DND-41 (cell line): ENCODE results near the gene ROBO2.

Source experiments
- ATAC-seq: fragments of 200-7000 bp; cut with Tn5 transposase; 3 replicates; pipeline ENCODE4 v1.9.1; 2021; ENCODE audit warnings: low read depth; ENCODE audit not compliant: insufficient read depth
- DNase-seq: peaks from one replicate; pipeline ENCODE4 v3.0.0-alpha.2; 2020
- H2AFZ ChIP-seq: 2 replicates; pipeline ENCODE4 v1.6.0; 2012; ENCODE audit warnings: low read depth, low read length
- H3K27ac ChIP-seq: 2 replicates; pipeline ENCODE4 v1.5.1; 2012; ENCODE audit warnings: low read length, inconsistent platforms
- H3K27me3 ChIP-seq: fragments of 200-600 bp; sonication (generic); 2 replicates; pipeline ENCODE4 v1.6.0; 2012; ENCODE audit warnings: low read length, mild to moderate bottlenecking, inconsistent platforms; ENCODE audit not compliant: insufficient read depth, poor library complexity
- H3K36me3 ChIP-seq: 2 replicates; pipeline ENCODE4 v1.5.1; 2012; ENCODE audit warnings: low read length, inconsistent platforms; ENCODE audit not compliant: insufficient read depth
- H3K4me1 ChIP-seq: 2 replicates; pipeline ENCODE4 v1.5.1; 2012; ENCODE audit warnings: mild to moderate bottlenecking, low read length; ENCODE audit not compliant: insufficient read depth
- H3K4me2 ChIP-seq: 2 replicates; pipeline ENCODE4 v1.6.0; 2012; ENCODE audit warnings: mild to moderate bottlenecking, moderate library complexity, low read length, inconsistent platforms; ENCODE audit not compliant: insufficient read depth
- H3K4me3 ChIP-seq, 2 experiments: fragments of 200-600 bp in 1 of 2; shearing (Covaris generic) in 1 of 2; 2 replicates each; pipeline ENCODE4 v1.5.1; 2012 to 2016; ENCODE audit warnings: inconsistent platforms in 2 of 2, low read length in 2 of 2, mild to moderate bottlenecking in 2 of 2, low read depth in 1 of 2, moderate library complexity in 1 of 2
- H3K79me2 ChIP-seq: 2 replicates; pipeline ENCODE4 v1.6.0; 2012; ENCODE audit warnings: low read length, inconsistent platforms; ENCODE audit not compliant: insufficient read depth
- H3K9ac ChIP-seq: 2 replicates; pipeline ENCODE4 v1.6.0; 2012; ENCODE audit warnings: low read depth, mild to moderate bottlenecking, inconsistent platforms, low read length, moderate library complexity
- H3K9me3 ChIP-seq: 2 replicates; pipeline ENCODE4 v1.5.1; 2012; ENCODE audit warnings: low read length, moderate library complexity, mild to moderate bottlenecking, inconsistent platforms; ENCODE audit not compliant: insufficient read depth, severe bottlenecking
- H4K20me1 ChIP-seq: 2 replicates; pipeline ENCODE4 v1.6.0; 2012; ENCODE audit warnings: low read length; ENCODE audit not compliant: insufficient read depth
- EZH2 ChIP-seq: IDR thresholded peaks from 3 replicates; pipeline ENCODE4 v1.6.1; 2012; ENCODE audit warnings: borderline replicate concordance, low read depth, mild to moderate bottlenecking, moderate library complexity, low read length, inconsistent platforms; ENCODE audit not compliant: severe bottlenecking
- TF ChIP-seq, protein P1 (sequence below): IDR thresholded peaks from 2 replicates; pipeline ENCODE4 v1.5.1; 2012; ENCODE audit warnings: borderline replicate concordance, low read length, moderate library complexity, mild to moderate bottlenecking; ENCODE audit not compliant: poor library complexity, severe bottlenecking; ENCODE audit errors: extremely low read depth

ROBO2 gene

GRCh38 chr3:77467702-77468625 is 428.1 kb downstream of the ROBO2 start:
- Histone ChIP-seq H2AFZ (no peak overlapping the region), H3K4me1 (no peaks in the 10 kb centered on the region), H3K4me2 (no peak overlapping the region), H3K9ac (no peak overlapping the region), H3K27me3 (no peaks in the 10 kb centered on the region), H3K27ac (no peak overlapping the region), H3K9me3 (no peaks in the 10 kb centered on the region), H3K4me3 (no peak overlapping the region), H4K20me1 (no peaks in the 10 kb centered on the region), H3K36me3 (no peaks in the 10 kb centered on the region), H3K79me2 (no peaks in the 10 kb centered on the region)
- no peak for DNase-seq
- TF ChIP-seq, protein P1, sequence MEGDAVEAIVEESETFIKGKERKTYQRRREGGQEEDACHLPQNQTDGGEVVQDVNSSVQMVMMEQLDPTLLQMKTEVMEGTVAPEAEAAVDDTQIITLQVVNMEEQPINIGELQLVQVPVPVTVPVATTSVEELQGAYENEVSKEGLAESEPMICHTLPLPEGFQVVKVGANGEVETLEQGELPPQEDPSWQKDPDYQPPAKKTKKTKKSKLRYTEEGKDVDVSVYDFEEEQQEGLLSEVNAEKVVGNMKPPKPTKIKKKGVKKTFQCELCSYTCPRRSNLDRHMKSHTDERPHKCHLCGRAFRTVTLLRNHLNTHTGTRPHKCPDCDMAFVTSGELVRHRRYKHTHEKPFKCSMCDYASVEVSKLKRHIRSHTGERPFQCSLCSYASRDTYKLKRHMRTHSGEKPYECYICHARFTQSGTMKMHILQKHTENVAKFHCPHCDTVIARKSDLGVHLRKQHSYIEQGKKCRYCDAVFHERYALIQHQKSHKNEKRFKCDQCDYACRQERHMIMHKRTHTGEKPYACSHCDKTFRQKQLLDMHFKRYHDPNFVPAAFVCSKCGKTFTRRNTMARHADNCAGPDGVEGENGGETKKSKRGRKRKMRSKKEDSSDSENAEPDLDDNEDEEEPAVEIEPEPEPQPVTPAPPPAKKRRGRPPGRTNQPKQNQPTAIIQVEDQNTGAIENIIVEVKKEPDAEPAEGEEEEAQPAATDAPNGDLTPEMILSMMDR = no peak
- no peak for TF ChIP-seq EZH2
- ATAC-seq = no peak

DNA sequence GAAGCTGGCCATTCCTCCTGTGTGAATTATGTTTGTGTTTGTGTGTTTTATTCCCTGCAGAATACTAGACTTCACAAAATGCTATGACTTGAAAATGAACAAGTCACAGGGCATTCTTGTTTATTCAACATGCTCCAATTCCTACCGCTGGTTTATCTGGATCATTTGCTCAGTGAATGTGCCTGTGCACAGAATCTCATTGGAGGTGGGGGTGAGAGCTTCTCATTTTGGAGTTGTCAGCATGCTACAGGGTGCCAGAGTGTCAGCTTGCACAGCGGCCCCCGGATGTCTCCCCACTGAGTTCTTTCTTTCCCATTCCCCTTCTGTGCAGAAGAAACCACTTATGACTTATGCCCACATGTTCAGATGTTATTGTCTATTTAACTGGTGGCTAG is 428.7 kb downstream of the ROBO2 start:
- Histone ChIP-seq H3K27ac (no peak overlapping the region), H3K9me3 (no peaks in the 10 kb centered on the region), H3K36me3 (no peaks in the 10 kb centered on the region), H3K4me3 (no peak overlapping the region), H2AFZ (no peak overlapping the region), H3K4me2 (no peak overlapping the region), H3K27me3 (no peaks in the 10 kb centered on the region), H3K4me1 (no peaks in the 10 kb centered on the region), H4K20me1 (no peaks in the 10 kb centered on the region), H3K9ac (no peak overlapping the region), H3K79me2 (no peaks in the 10 kb centered on the region)
- ATAC-seq (no peak), DNase-seq (no peak)
- TF ChIP-seq, protein P1 = no peak
- TF ChIP-seq EZH2 = no peak

DNA sequence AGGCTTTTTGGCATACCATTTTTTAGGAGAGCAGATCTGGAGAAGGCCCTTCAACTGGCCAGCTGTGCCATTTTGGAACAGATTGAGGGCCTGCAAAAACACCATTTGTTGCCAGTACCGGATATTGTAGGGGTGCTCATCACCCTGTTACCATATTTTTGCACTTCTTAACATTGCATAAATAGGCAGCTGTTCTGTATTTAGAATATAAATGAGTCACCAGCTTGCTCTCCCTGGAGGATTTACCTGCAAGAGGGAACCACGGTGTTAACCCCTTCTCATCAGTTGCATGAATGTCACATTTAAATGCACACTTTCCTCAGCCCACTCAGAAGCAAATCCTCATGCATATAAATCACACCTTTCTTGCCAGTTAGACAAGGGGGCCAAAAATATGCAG is 435.6 kb downstream of the ROBO2 start:
- H3K27ac ChIP-seq = no peak overlapping the region
- H3K9ac ChIP-seq = no peak overlapping the region
- no peaks in the 10 kb centered on the region for H3K9me3 ChIP-seq
- H4K20me1 ChIP-seq = no peaks in the 10 kb centered on the region
- no peaks in the 10 kb centered on the region for H3K36me3 ChIP-seq
- no peaks in the 10 kb centered on the region for H3K27me3 ChIP-seq
- H3K79me2 ChIP-seq = no peaks in the 10 kb centered on the region
- TF ChIP-seq, protein P1 = no peak
- TF ChIP-seq EZH2 = no peak
- H2AFZ ChIP-seq = no peak overlapping the region
- H3K4me2 ChIP-seq = no peak overlapping the region
- no peak for DNase-seq
- no peaks in the 10 kb centered on the region for H3K4me1 ChIP-seq
- ATAC-seq = no peak
- no peak overlapping the region for H3K4me3 ChIP-seq
